Spleen (tissue), 11 donors: Measurements from ENCODE around the gene GNPTG. TPM values are rescaled to one million over a fixed set of nuclear protein-coding genes. Genes with fewer than 3 reads are reported as not detected.

Source experiments
- DNase-seq: peaks from one replicate; pipeline ENCODE4 v3.0.0-alpha.2; 2020
- H3K27ac ChIP-seq, 8 donors: fragments of 200-600 bp; sonication (generic) in 7 of 8; 1 replicate in 4 of 8; 2 replicates in 4 of 8; pipeline versions ENCODE4 v1.5.0 to v1.8.0; 2016 to 2021; ENCODE audit warnings: inconsistent platforms in 4 of 8, mild to moderate bottlenecking in 4 of 8, moderate library complexity in 1 of 8
- H3K27me3 ChIP-seq, 7 donors: fragments of 200-600 bp; sonication (generic) in 6 of 7; replicated peaks in 1 of 7; 1 replicate in 4 of 7; 2 replicates in 3 of 7; pipeline versions ENCODE4 v1.5.0 to v1.8.0; 2016 to 2021; ENCODE audit warnings: inconsistent platforms in 3 of 7, mild to moderate bottlenecking in 1 of 7
- H3K36me3 ChIP-seq, 6 donors: fragments of 200-600 bp; sonication (generic) in 5 of 6; 1 replicate in 4 of 6; 2 replicates in 2 of 6; pipeline versions ENCODE4 v1.5.0 to v1.8.0; 2016 to 2021; ENCODE audit warnings: inconsistent platforms in 2 of 6
- H3K4me1 ChIP-seq, 6 donors: fragments of 200-600 bp; sonication (generic) in 5 of 6; 1 replicate in 3 of 6; 2 replicates in 3 of 6; pipeline versions ENCODE4 v1.5.0 to v1.8.0; 2016 to 2021; ENCODE audit warnings: inconsistent platforms in 3 of 6
- H3K4me3 ChIP-seq, 8 donors: fragments of 200-600 bp; sonication (generic) in 7 of 8; 1 replicate in 4 of 8; 2 replicates in 4 of 8; pipeline versions ENCODE4 v1.5.0 to v1.8.0; 2016 to 2021; ENCODE audit warnings: inconsistent platforms in 4 of 8, mild to moderate bottlenecking in 4 of 8, moderate library complexity in 2 of 8
- H3K9me3 ChIP-seq, 8 donors: fragments of 200-600 bp; sonication (generic) in 7 of 8; 1 replicate in 4 of 8; 2 replicates in 4 of 8; pipeline versions ENCODE4 v1.5.0 to v1.8.0; 2016 to 2021; ENCODE audit warnings: inconsistent platforms in 4 of 8
- POLR2A ChIP-seq, 3 donors: fragments of 450-650 bp; IDR thresholded peaks; one replicate each; pipeline ENCODE4 v1.5.1; 2017; ENCODE audit warnings: antibody characterized with exemption in 3 of 3, mild to moderate bottlenecking in 1 of 3
- POLR2AphosphoS5 ChIP-seq, 3 donors: sonication (generic); formaldehyde crosslinking; IDR thresholded peaks; one replicate each; pipeline ENCODE4 v1.5.1; 2017; ENCODE audit warnings: antibody characterized with exemption in 3 of 3
- WGBS, 5 donors: extraction: QIAGEN DNeasy Blood & Tissue Kit in 3 of 5; methylation state at CpG; one replicate each; pipeline versions ENCODE4 v1.1.5 to v1.1.7; 2013 to 2018; 5-methylcytosine and 5-hydroxymethylcytosine counted together
- intact Hi-C: fragments of 100-400 bp; cut with DNase I; formaldehyde crosslinking; loops from one replicate; pipeline ENCODE4 v1.15.0; 2023; ENCODE audit warnings: low total_unique reads
- polyA plus RNA-seq, 3 donors: library from polyadenylated mRNA; stranded (reverse); fragments of 200-250 nt; gene quantifications; one replicate each; pipeline ENCODE4 v1.2.1, GENCODE V29; 2013
- total RNA-seq, 7 donors: library from RNA; depleted of rRNA in 3 of 7; stranded (reverse); fragments of >200 nt in 3 of 7; fragmentation: NEBNext Ultra II Directional in 4 of 7; extraction: Animal tissue kit (Norgen Biotek cat#: 25700) in 4 of 7; gene quantifications; one replicate each; pipeline versions ENCODE4 v1.1.0 to v1.2.1, GENCODE V29; 2016 to 2021
- TF ChIP-seq, protein P1 (sequence below), 11 experiments: fragments of 200-600 bp in 7 of 11; fragments of 450-650 bp in 4 of 11; sonication (generic) in 4 of 11; IDR thresholded peaks in 8 of 11; conservative IDR thresholded peaks in 3 of 11; 1 replicate in 7 of 11; 2 replicates in 4 of 11; pipeline versions ENCODE4 v1.4.0 to v1.8.0; 2016 to 2021; ENCODE audit warnings: antibody characterized with exemption in 11 of 11, inconsistent platforms in 4 of 11, mild to moderate bottlenecking in 1 of 11
- donor health status: healthy with polysubstance abuse.
- donor health status: DM: no; HTN: no; CAD: no; lungs with moderate emphysema.
- donor health status: DM: no; HTN: no; CAD: no.
- donor health status: Bipolar disorder and iron deficiency.
- donor health status: healthy.
- donor health status: DM: no; HTN: no; CAD: no.
- donor health status: DM: yes; HTN: yes; CAD: no.

GNPTG gene
- total and polyA plus RNA-seq, 10 donors = 55.6 to 80.6 (median 65.4) TPM

DNA sequence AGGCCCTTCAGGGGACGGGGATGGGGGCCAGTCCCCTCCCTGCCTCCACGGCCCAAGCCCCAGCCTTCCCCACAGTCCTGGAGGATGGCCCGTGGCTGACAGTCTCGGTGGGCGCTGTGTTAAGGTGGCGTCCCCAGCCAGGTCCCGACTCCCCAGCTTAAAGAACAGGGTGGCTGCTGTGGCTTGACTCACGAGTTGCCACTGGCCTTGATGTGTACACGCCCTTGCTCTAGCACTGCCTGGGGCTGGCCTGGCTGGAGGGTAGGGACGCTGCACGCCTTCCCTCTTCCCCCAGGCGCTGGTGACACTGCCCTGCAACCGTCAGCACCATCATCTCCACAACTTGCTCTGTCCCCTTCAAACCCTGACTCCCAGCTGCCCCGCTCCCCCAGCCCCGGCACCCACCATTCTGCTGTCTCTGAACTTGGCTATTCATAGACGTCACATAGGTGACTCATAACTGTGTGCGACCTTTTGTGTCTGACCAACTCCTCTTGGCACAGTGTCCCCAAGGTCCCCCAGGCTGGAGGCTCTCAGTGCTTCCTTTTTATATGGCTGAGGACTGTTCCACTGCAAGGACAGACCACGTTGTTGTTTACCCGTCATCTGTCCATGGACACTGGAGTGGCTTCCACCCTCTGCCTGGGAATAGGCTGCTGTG lies 6.3 kb downstream of the GNPTG start:
- no peaks in the 10 kb centered on the region for H3K9me3 ChIP-seq
- peaks cover 0 to 62% (median 45%) of the 10 kb centered on the region in 6 donors for H3K4me1 ChIP-seq
- H3K27me3 ChIP-seq = no peaks in the 10 kb centered on the region
- intact Hi-C loops = no loop called here
- peak overlapping the region in 1 of 8 donors; percentile 21 for H3K4me3 ChIP-seq
- 69 to 83% (median 78%) methylated on average over 19 of the region's 19 CpGs for WGBS, 5 donors
- DNase-seq = peak; percentile 69
- peak overlapping the region; percentile 63 to 85 (median 72) for H3K27ac ChIP-seq
- no peak for TF ChIP-seq POLR2A (IDR thresholded peaks at IDR 0.05)
- TF ChIP-seq, protein P1, sequence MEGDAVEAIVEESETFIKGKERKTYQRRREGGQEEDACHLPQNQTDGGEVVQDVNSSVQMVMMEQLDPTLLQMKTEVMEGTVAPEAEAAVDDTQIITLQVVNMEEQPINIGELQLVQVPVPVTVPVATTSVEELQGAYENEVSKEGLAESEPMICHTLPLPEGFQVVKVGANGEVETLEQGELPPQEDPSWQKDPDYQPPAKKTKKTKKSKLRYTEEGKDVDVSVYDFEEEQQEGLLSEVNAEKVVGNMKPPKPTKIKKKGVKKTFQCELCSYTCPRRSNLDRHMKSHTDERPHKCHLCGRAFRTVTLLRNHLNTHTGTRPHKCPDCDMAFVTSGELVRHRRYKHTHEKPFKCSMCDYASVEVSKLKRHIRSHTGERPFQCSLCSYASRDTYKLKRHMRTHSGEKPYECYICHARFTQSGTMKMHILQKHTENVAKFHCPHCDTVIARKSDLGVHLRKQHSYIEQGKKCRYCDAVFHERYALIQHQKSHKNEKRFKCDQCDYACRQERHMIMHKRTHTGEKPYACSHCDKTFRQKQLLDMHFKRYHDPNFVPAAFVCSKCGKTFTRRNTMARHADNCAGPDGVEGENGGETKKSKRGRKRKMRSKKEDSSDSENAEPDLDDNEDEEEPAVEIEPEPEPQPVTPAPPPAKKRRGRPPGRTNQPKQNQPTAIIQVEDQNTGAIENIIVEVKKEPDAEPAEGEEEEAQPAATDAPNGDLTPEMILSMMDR (IDR thresholded peaks at IDR 0.05 in 8 of 11, conservative IDR thresholded peaks at IDR 0.05 in 3 of 11) = no peak
- peak; percentile 59 to 73 (median 62) for TF ChIP-seq POLR2AphosphoS5 (IDR thresholded peaks at IDR 0.05)
- H3K36me3 ChIP-seq = peaks cover 3 to 56% (median 30%) of the 10 kb centered on the region in 6 donors

GRCh38 chr16:1361685-1362360 lies 10.1 kb downstream of the GNPTG start:
- Histone ChIP-seq H3K27me3 (no peaks in the 10 kb centered on the region), H3K4me3 (no peak overlapping the region), H3K27ac (no peak overlapping the region), H3K36me3 (peaks cover 3 to 93% (median 65%) of the 10 kb centered on the region in 6 donors), H3K9me3 (no peaks in the 10 kb centered on the region), H3K4me1 (peaks cover 0 to 34% (median 18%) of the 10 kb centered on the region in 6 donors)
- 92 to 96% (median 95%) methylated on average over 29 to 43 of the region's 43 CpGs for WGBS, 5 donors
- TF ChIP-seq POLR2A (IDR thresholded peaks at IDR 0.05) (no peak), POLR2AphosphoS5 (IDR thresholded peaks at IDR 0.05) (peak in 1 of 3 donors; percentile 63)
- intact Hi-C loops = no loop called here
- peak; percentile 70 for DNase-seq

DNA sequence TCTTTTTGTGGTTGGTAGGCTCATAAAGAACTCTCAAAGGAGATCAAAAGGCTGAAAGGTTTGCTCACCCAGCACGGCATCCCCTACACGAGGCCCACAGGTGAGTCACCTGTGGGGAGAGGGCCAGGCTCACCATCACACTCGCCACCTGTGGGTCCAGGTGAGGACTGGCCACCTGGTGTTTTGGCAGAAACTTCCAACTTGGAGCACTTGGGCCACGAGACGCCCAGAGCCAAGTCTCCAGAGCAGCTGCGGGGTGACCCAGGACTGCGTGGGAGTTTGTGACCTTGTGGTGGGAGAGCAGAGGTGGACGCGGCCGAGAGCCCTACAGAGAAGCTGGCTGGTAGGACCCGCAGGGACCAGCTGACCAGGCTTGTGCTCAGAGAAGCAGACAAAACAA lies 11.1 kb downstream of the GNPTG start:
- Histone ChIP-seq H3K27me3 (no peaks in the 10 kb centered on the region), H3K9me3 (no peaks in the 10 kb centered on the region), H3K4me3 (no peak overlapping the region), H3K27ac (no peak overlapping the region), H3K4me1 (peaks cover 0 to 26% (median 12%) of the 10 kb centered on the region in 6 donors), H3K36me3 (peaks cover 3 to 100% (median 72%) of the 10 kb centered on the region in 6 donors)
- no peak for TF ChIP-seq POLR2AphosphoS5 (IDR thresholded peaks at IDR 0.05)
- TF ChIP-seq, protein P1 (IDR thresholded peaks at IDR 0.05 in 8 of 11, conservative IDR thresholded peaks at IDR 0.05 in 3 of 11) = no peak
- TF ChIP-seq POLR2A (IDR thresholded peaks at IDR 0.05) = no peak
- intact Hi-C loops = no loop called here
- WGBS, 5 donors = 74 to 89% (median 88%) methylated on average over 10 to 11 of the region's 11 CpGs
- DNase-seq = no peak

DNA sequence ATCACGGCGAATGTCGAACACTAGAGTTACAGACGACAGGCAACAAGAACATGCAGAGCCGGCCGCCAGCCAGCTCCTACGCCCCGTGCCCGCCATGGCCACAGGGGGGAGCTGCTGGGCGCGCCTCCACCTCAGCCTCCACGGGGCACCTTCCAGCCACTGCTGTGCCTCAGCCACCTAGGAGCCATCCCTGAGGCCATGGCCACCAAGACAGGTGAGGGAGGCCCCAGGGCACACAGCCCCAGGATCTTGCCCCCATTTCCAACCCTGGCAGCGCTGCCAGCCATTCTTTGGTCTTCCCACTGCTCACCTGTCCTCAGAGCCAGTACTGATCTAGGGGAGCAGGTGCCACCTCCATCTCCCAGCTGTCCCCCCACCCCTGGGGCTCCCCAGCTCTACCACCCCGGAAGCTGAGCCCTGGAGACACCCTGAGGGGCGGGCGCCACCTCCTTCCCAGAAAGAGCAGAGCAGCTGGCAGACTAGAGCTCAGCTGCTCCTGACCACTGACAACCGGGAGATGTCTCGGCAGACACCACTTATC lies 11.8 kb downstream of the GNPTG start:
- no peaks in the 10 kb centered on the region for H3K9me3 ChIP-seq
- H3K27ac ChIP-seq = peak overlapping the region in 3 of 8 donors; percentile 6 to 36 (median 10)
- intact Hi-C loops = no loop called here
- peaks cover 3 to 98% (median 74%) of the 10 kb centered on the region in 6 donors for H3K36me3 ChIP-seq
- TF ChIP-seq POLR2AphosphoS5 (IDR thresholded peaks at IDR 0.05) (peak; percentile 48 to 81 (median 56)), POLR2A (IDR thresholded peaks at IDR 0.05) (no peak)
- TF ChIP-seq, protein P1 (IDR thresholded peaks at IDR 0.05 in 8 of 11, conservative IDR thresholded peaks at IDR 0.05 in 3 of 11) = peak; percentile 57 to 91 (median 82)
- no peak overlapping the region for H3K4me3 ChIP-seq
- H3K27me3 ChIP-seq = no peaks in the 10 kb centered on the region
- DNase-seq = peak; percentile 93
- H3K4me1 ChIP-seq = peaks cover 0 to 18% (median 7%) of the 10 kb centered on the region in 6 donors
- WGBS, 5 donors = 46 to 66% (median 50%) methylated on average over 10 to 18 of the region's 18 CpGs
